ENCODE results near the gene ZFYVE28.
A peak's percentile ranks its signal among the peaks of the same experiment; 100 is the strongest.

Gene ZFYVE28

GRCh38 chr4:2412534-2412884 lies 5.9 kb downstream of the ZFYVE28 start:
- Histone ChIP-seq H3K4me1 (ENCODE audit: control insufficient read depth in 1 of 2, insufficient read depth in 1 of 2, low read depth in 1 of 2, low read length in 1 of 2) (peaks cover 20 to 26% of the 10 kb centered on the region in 2 experiments), H3K27ac (no peak overlapping the region), H3K4me3 (ENCODE audit: low read depth in 1 of 2, low read length in 1 of 2) (peak overlapping the region in 1 of 2 experiments; percentile 36), H3K36me3 (no peaks in the 10 kb centered on the region), H3K9me3 (no peaks in the 10 kb centered on the region), H3K27me3 (peaks cover 70% of the 10 kb centered on the region)
- TF ChIP-seq CTCF (IDR thresholded peaks at IDR 0.05), result no peak

GRCh38 chr4:2411786-2412510 lies 6.5 kb downstream of the ZFYVE28 start:
- Histone ChIP-seq H3K4me3 (ENCODE audit: low read depth in 1 of 2, low read length in 1 of 2) (no peak overlapping the region), H3K4me1 (ENCODE audit: control insufficient read depth in 1 of 2, insufficient read depth in 1 of 2, low read depth in 1 of 2, low read length in 1 of 2) (peaks cover 18 to 22% of the 10 kb centered on the region in 2 experiments), H3K27ac (no peak overlapping the region), H3K9me3 (no peaks in the 10 kb centered on the region), H3K36me3 (no peaks in the 10 kb centered on the region), H3K27me3 (peaks cover 64% of the 10 kb centered on the region)
- TF ChIP-seq CTCF (IDR thresholded peaks at IDR 0.05), result no peak

- H3K27ac ChIP-seq, result no peak overlapping the region
Measured at GRCh38 chr4:2409381-2409783, 9.1 kb downstream of the ZFYVE28 start.

GRCh38 chr4:2408976-2409375 lies 9.5 kb downstream of the ZFYVE28 start:
- H3K36me3 ChIP-seq, result no peaks in the 10 kb centered on the region
- H3K27ac ChIP-seq, result no peak overlapping the region
- no peaks in the 10 kb centered on the region for H3K9me3 ChIP-seq
- no peak for TF ChIP-seq CTCF (IDR thresholded peaks at IDR 0.05)
- H3K4me1 ChIP-seq (ENCODE audit: control insufficient read depth in 1 of 2, insufficient read depth in 1 of 2, low read depth in 1 of 2, low read length in 1 of 2), result peaks cover 13 to 14% of the 10 kb centered on the region in 2 experiments
- no peak overlapping the region for H3K4me3 ChIP-seq (ENCODE audit: low read depth in 1 of 2, low read length in 1 of 2)
- H3K27me3 ChIP-seq, result peaks cover 34% of the 10 kb centered on the region

More at GRCh38 chr4:2409381-2409783, 9.1 kb downstream of the ZFYVE28 start:
- Histone ChIP-seq H3K9me3 (no peaks in the 10 kb centered on the region), H3K4me1 (ENCODE audit: control insufficient read depth in 1 of 2, insufficient read depth in 1 of 2, low read depth in 1 of 2, low read length in 1 of 2) (peaks cover 13 to 14% of the 10 kb centered on the region in 2 experiments), H3K27me3 (peaks cover 38% of the 10 kb centered on the region), H3K4me3 (ENCODE audit: low read depth in 1 of 2, low read length in 1 of 2) (no peak overlapping the region), H3K36me3 (no peaks in the 10 kb centered on the region)
- no peak for TF ChIP-seq CTCF (IDR thresholded peaks at IDR 0.05)

GRCh38 chr4:2408401-2408958 lies 10.0 kb downstream of the ZFYVE28 start:
- H3K4me1 ChIP-seq (ENCODE audit: control insufficient read depth in 1 of 2, insufficient read depth in 1 of 2, low read depth in 1 of 2, low read length in 1 of 2), result peaks cover 10 to 12% of the 10 kb centered on the region in 2 experiments
- H3K9me3 ChIP-seq, result no peaks in the 10 kb centered on the region
- H3K4me3 ChIP-seq (ENCODE audit: low read depth in 1 of 2, low read length in 1 of 2), result no peak overlapping the region
- peaks cover 31% of the 10 kb centered on the region for H3K27me3 ChIP-seq
- H3K27ac ChIP-seq, result no peak overlapping the region
- no peak for TF ChIP-seq CTCF (IDR thresholded peaks at IDR 0.05)
- H3K36me3 ChIP-seq, result no peaks in the 10 kb centered on the region

Measured in neutrophil (primary cell).